ENCODE results near the gene DMD.

Gene DMD

GRCh38 chrX:31265383-31265782 is 1946.0 kb downstream of the DMD start:
- Mint-ChIP-seq H3K4me1 (ENCODE audit: low read depth) (peaks cover 2% of the 10 kb centered on the region), H3K27me3 (ENCODE audit: low read depth) (peaks cover 22% of the 10 kb centered on the region), H3K9me3 (no peaks in the 10 kb centered on the region), H3K36me3 (ENCODE audit: low read depth) (no peaks in the 10 kb centered on the region), H3K27ac (no peak overlapping the region), H3K4me3 (no peak overlapping the region)
- DNase-seq (ENCODE audit: low spot score), result no peak

- no peak overlapping the region for H3K27ac Mint-ChIP-seq
- DNase-seq (ENCODE audit: low spot score), result no peak
- H3K4me1 Mint-ChIP-seq (ENCODE audit: low read depth), result no peaks in the 10 kb centered on the region
- no peaks in the 10 kb centered on the region for H3K36me3 Mint-ChIP-seq (ENCODE audit: low read depth)
- H3K27me3 Mint-ChIP-seq (ENCODE audit: low read depth), result peaks cover 11% of the 10 kb centered on the region
- no peak overlapping the region for H3K4me3 Mint-ChIP-seq
- H3K9me3 Mint-ChIP-seq, result no peaks in the 10 kb centered on the region
Observed at GRCh38 chrX:31260351-31260750, 1951.0 kb downstream of the DMD start.

GRCh38 chrX:31258166-31258565 is 1953.2 kb downstream of the DMD start:
- no peaks in the 10 kb centered on the region for H3K27me3 Mint-ChIP-seq (ENCODE audit: low read depth)
- H3K36me3 Mint-ChIP-seq (ENCODE audit: low read depth), result no peaks in the 10 kb centered on the region
- H3K4me3 Mint-ChIP-seq, result no peak overlapping the region
- DNase-seq (ENCODE audit: low spot score), result no peak
- H3K9me3 Mint-ChIP-seq, result no peaks in the 10 kb centered on the region
- no peaks in the 10 kb centered on the region for H3K4me1 Mint-ChIP-seq (ENCODE audit: low read depth)
- no peak overlapping the region for H3K27ac Mint-ChIP-seq

- Mint-ChIP-seq H3K4me3 (no peak overlapping the region), H3K27ac (no peak overlapping the region), H3K9me3 (no peaks in the 10 kb centered on the region), H3K4me1 (ENCODE audit: low read depth) (no peaks in the 10 kb centered on the region), H3K27me3 (ENCODE audit: low read depth) (no peaks in the 10 kb centered on the region), H3K36me3 (ENCODE audit: low read depth) (no peaks in the 10 kb centered on the region)
- no peak for DNase-seq (ENCODE audit: low spot score)
Observed at GRCh38 chrX:31255310-31256033, 1955.9 kb downstream of the DMD start.

- Mint-ChIP-seq H3K27me3 (ENCODE audit: low read depth) (no peaks in the 10 kb centered on the region), H3K9me3 (no peaks in the 10 kb centered on the region), H3K4me1 (ENCODE audit: low read depth) (no peaks in the 10 kb centered on the region), H3K4me3 (no peak overlapping the region), H3K36me3 (ENCODE audit: low read depth) (no peaks in the 10 kb centered on the region), H3K27ac (no peak overlapping the region)
- DNase-seq (ENCODE audit: low spot score), result no peak
Observed at GRCh38 chrX:31252133-31252532, 1959.2 kb downstream of the DMD start.

- DNase-seq (ENCODE audit: low spot score), result no peak
- H3K27ac Mint-ChIP-seq, result no peak overlapping the region
- H3K4me1 Mint-ChIP-seq (ENCODE audit: low read depth), result no peaks in the 10 kb centered on the region
- H3K4me3 Mint-ChIP-seq, result no peak overlapping the region
- no peaks in the 10 kb centered on the region for H3K27me3 Mint-ChIP-seq (ENCODE audit: low read depth)
- no peaks in the 10 kb centered on the region for H3K36me3 Mint-ChIP-seq (ENCODE audit: low read depth)
- H3K9me3 Mint-ChIP-seq, result no peaks in the 10 kb centered on the region
Observed at GRCh38 chrX:31251336-31251735, 1960.0 kb downstream of the DMD start.

GRCh38 chrX:31245714-31246113 is 1965.6 kb downstream of the DMD start:
- Mint-ChIP-seq H3K27me3 (ENCODE audit: low read depth) (no peaks in the 10 kb centered on the region), H3K27ac (no peak overlapping the region), H3K4me3 (no peak overlapping the region), H3K36me3 (ENCODE audit: low read depth) (no peaks in the 10 kb centered on the region), H3K4me1 (ENCODE audit: low read depth) (no peaks in the 10 kb centered on the region), H3K9me3 (no peaks in the 10 kb centered on the region)
- no peak for DNase-seq (ENCODE audit: low spot score)

GRCh38 chrX:31243804-31244203 is 1967.5 kb downstream of the DMD start:
- no peak overlapping the region for H3K27ac Mint-ChIP-seq
- no peaks in the 10 kb centered on the region for H3K27me3 Mint-ChIP-seq (ENCODE audit: low read depth)
- H3K4me3 Mint-ChIP-seq, result no peak overlapping the region
- no peaks in the 10 kb centered on the region for H3K9me3 Mint-ChIP-seq
- DNase-seq (ENCODE audit: low spot score), result no peak
- no peaks in the 10 kb centered on the region for H3K36me3 Mint-ChIP-seq (ENCODE audit: low read depth)
- no peaks in the 10 kb centered on the region for H3K4me1 Mint-ChIP-seq (ENCODE audit: low read depth)

- Mint-ChIP-seq H3K27ac (no peak overlapping the region), H3K27me3 (ENCODE audit: low read depth) (no peaks in the 10 kb centered on the region), H3K36me3 (ENCODE audit: low read depth) (no peaks in the 10 kb centered on the region), H3K4me3 (no peak overlapping the region), H3K9me3 (no peaks in the 10 kb centered on the region), H3K4me1 (ENCODE audit: low read depth) (no peaks in the 10 kb centered on the region)
- no peak for DNase-seq (ENCODE audit: low spot score)
Observed at GRCh38 chrX:31240982-31241381, 1970.4 kb downstream of the DMD start.

- no peaks in the 10 kb centered on the region for H3K27me3 Mint-ChIP-seq (ENCODE audit: low read depth)
- H3K4me3 Mint-ChIP-seq, result no peak overlapping the region
- H3K36me3 Mint-ChIP-seq (ENCODE audit: low read depth), result no peaks in the 10 kb centered on the region
- H3K4me1 Mint-ChIP-seq (ENCODE audit: low read depth), result no peaks in the 10 kb centered on the region
- no peak overlapping the region for H3K27ac Mint-ChIP-seq
- no peak for DNase-seq (ENCODE audit: low spot score)
- no peaks in the 10 kb centered on the region for H3K9me3 Mint-ChIP-seq
Observed at GRCh38 chrX:31237189-31237588, 1974.2 kb downstream of the DMD start.

- Mint-ChIP-seq H3K4me1 (ENCODE audit: low read depth) (no peaks in the 10 kb centered on the region), H3K4me3 (no peak overlapping the region), H3K36me3 (ENCODE audit: low read depth) (no peaks in the 10 kb centered on the region), H3K9me3 (no peaks in the 10 kb centered on the region), H3K27me3 (ENCODE audit: low read depth) (no peaks in the 10 kb centered on the region), H3K27ac (no peak overlapping the region)
- DNase-seq (ENCODE audit: low spot score), result no peak
Observed at GRCh38 chrX:31236231-31236630, 1975.1 kb downstream of the DMD start.

- H3K9me3 Mint-ChIP-seq, result no peaks in the 10 kb centered on the region
- no peak overlapping the region for H3K27ac Mint-ChIP-seq
- no peak overlapping the region for H3K4me3 Mint-ChIP-seq
- H3K36me3 Mint-ChIP-seq (ENCODE audit: low read depth), result no peaks in the 10 kb centered on the region
- H3K27me3 Mint-ChIP-seq (ENCODE audit: low read depth), result no peaks in the 10 kb centered on the region
- no peak for DNase-seq (ENCODE audit: low spot score)
- no peaks in the 10 kb centered on the region for H3K4me1 Mint-ChIP-seq (ENCODE audit: low read depth)
Observed at GRCh38 chrX:31233941-31234496, 1977.3 kb downstream of the DMD start.

- H3K9me3 Mint-ChIP-seq, result no peaks in the 10 kb centered on the region
- no peak for DNase-seq (ENCODE audit: low spot score)
- H3K4me1 Mint-ChIP-seq (ENCODE audit: low read depth), result no peaks in the 10 kb centered on the region
- H3K27me3 Mint-ChIP-seq (ENCODE audit: low read depth), result no peaks in the 10 kb centered on the region
- H3K36me3 Mint-ChIP-seq (ENCODE audit: low read depth), result no peaks in the 10 kb centered on the region
- H3K27ac Mint-ChIP-seq, result no peak overlapping the region
- H3K4me3 Mint-ChIP-seq, result no peak overlapping the region
Observed at GRCh38 chrX:31232506-31232905, 1978.8 kb downstream of the DMD start.

- no peaks in the 10 kb centered on the region for H3K4me1 Mint-ChIP-seq (ENCODE audit: low read depth)
- H3K4me3 Mint-ChIP-seq, result no peak overlapping the region
- H3K36me3 Mint-ChIP-seq (ENCODE audit: low read depth), result no peaks in the 10 kb centered on the region
- DNase-seq (ENCODE audit: low spot score), result no peak
- no peaks in the 10 kb centered on the region for H3K9me3 Mint-ChIP-seq
- no peaks in the 10 kb centered on the region for H3K27me3 Mint-ChIP-seq (ENCODE audit: low read depth)
- H3K27ac Mint-ChIP-seq, result no peak overlapping the region
Observed at GRCh38 chrX:31228909-31229308, 1982.4 kb downstream of the DMD start.

GRCh38 chrX:31228415-31228832 is 1982.9 kb downstream of the DMD start:
- DNase-seq (ENCODE audit: low spot score), result no peak
- Mint-ChIP-seq H3K4me1 (ENCODE audit: low read depth) (no peaks in the 10 kb centered on the region), H3K4me3 (no peak overlapping the region), H3K27ac (no peak overlapping the region), H3K9me3 (no peaks in the 10 kb centered on the region), H3K36me3 (ENCODE audit: low read depth) (no peaks in the 10 kb centered on the region), H3K27me3 (ENCODE audit: low read depth) (no peaks in the 10 kb centered on the region)

Measured in T-helper 2 cell treated with Interferon-gamma antibody and Interleukin-4, amounts not matched to agents 5 μg/mL and 100 μg/mL, for 36 hours (primary cell).